Hepatocyte (in vitro differentiated cells): ENCODE data around the gene MSMO1.

Experiments used
- CTCF ChIP-seq: fragments of 200-600 bp; sonication (generic); IDR thresholded peaks from 2 replicates; pipeline ENCODE4 v1.5.1; 2016; ENCODE audit warnings: antibody characterized with exemption, mild to moderate bottlenecking; ENCODE audit not compliant: poor library complexity
- EZH2 ChIP-seq: fragments of 200-600 bp; sonication (generic); IDR thresholded peaks from 2 replicates; pipeline ENCODE4 v1.6.1; 2016; ENCODE audit warnings: antibody characterized with exemption, mild to moderate bottlenecking, borderline replicate concordance
- EZH2phosphoT487 ChIP-seq: fragments of 200-600 bp; sonication (generic); IDR thresholded peaks from one replicate; pipeline ENCODE4 v1.6.1; 2018; ENCODE audit warnings: antibody characterized with exemption, mild to moderate bottlenecking, low read depth, moderate library complexity; ENCODE audit not compliant: unreplicated experiment, severe bottlenecking

GRCh38 chr4:165360041-165360695 lies 32.7 kb downstream of the MSMO1 start:
- TF ChIP-seq CTCF, result no peak
- TF ChIP-seq EZH2, result no peak
- no peak for TF ChIP-seq EZH2phosphoT487
